Endodermal cell (in vitro differentiated cells): Measurements from ENCODE around the gene ZNF14. TPM values are rescaled to one million over a fixed set of nuclear protein-coding genes. Genes with fewer than 3 reads are reported as not detected.

Experiments used
- DNase-seq: peaks from one replicate; pipeline ENCODE4 v3.0.0-alpha.2; 2017
- H3K27ac ChIP-seq: 2 replicates; pipeline ENCODE4 v1.5.1; 2013; ENCODE audit warnings: mild to moderate bottlenecking, low read depth, low read length, moderate library complexity
- H3K27me3 ChIP-seq: 2 replicates; pipeline ENCODE4 v1.6.1; 2013; ENCODE audit warnings: mild to moderate bottlenecking, low read length, moderate library complexity; ENCODE audit not compliant: insufficient read depth, control insufficient read depth, poor library complexity, severe bottlenecking
- H3K36me3 ChIP-seq: 2 replicates; pipeline ENCODE4 v1.7.0; 2013; ENCODE audit warnings: mild to moderate bottlenecking, low read length, moderate library complexity; ENCODE audit not compliant: control insufficient read depth, insufficient read depth
- H3K4me1 ChIP-seq: one replicate; pipeline ENCODE4 v1.7.0; 2013; ENCODE audit warnings: low read length; ENCODE audit not compliant: control insufficient read depth, insufficient read depth
- H3K4me3 ChIP-seq: 2 replicates; pipeline ENCODE4 v1.5.1; 2013; ENCODE audit warnings: mild to moderate bottlenecking, low read length, moderate library complexity
- H3K9ac ChIP-seq: 2 replicates; pipeline ENCODE4 v1.6.1; 2013; ENCODE audit warnings: mild to moderate bottlenecking, low read length, moderate library complexity; ENCODE audit not compliant: poor library complexity, severe bottlenecking; ENCODE audit errors: extremely low read depth
- H3K9me3 ChIP-seq: 2 replicates; pipeline ENCODE4 v1.6.1; 2013; ENCODE audit warnings: mild to moderate bottlenecking, low read length, moderate library complexity; ENCODE audit not compliant: control insufficient read depth
- H3K27ac Mint-ChIP-seq: 2 replicates; pipeline ENCODE4 v1.8.0; 2020; ENCODE audit warnings: mixed read lengths
- H3K27me3 Mint-ChIP-seq: 2 replicates; pipeline ENCODE4 v1.8.0; 2021; ENCODE audit warnings: mild to moderate bottlenecking, mixed read lengths; ENCODE audit not compliant: insufficient read depth
- H3K36me3 Mint-ChIP-seq: 2 replicates; pipeline ENCODE4 v1.8.0; 2020; ENCODE audit warnings: low read depth, mixed read lengths
- H3K4me1 Mint-ChIP-seq: 2 replicates; pipeline ENCODE4 v1.8.0; 2020; ENCODE audit warnings: mixed read lengths
- H3K4me3 Mint-ChIP-seq: 2 replicates; pipeline ENCODE4 v1.8.0; 2020; ENCODE audit warnings: mild to moderate bottlenecking, moderate library complexity, mixed read lengths
- H3K9me3 Mint-ChIP-seq: 2 replicates; pipeline ENCODE4 v1.8.0; 2020; ENCODE audit warnings: mild to moderate bottlenecking, mixed read lengths
- WGBS, 2 experiments: methylation state at CpG; one replicate each; pipeline versions ENCODE4 v1.1.5 to v1.1.7; 2013; ENCODE audit warnings: missing lambda C conversion rate in 2 of 2, mixed read lengths in 1 of 2; ENCODE audit not compliant: insufficient coverage in 1 of 2, insufficient read length in 1 of 2; 5-methylcytosine and 5-hydroxymethylcytosine counted together
- total RNA-seq, 2 donors: library from RNA; stranded (reverse); fragmentation: NEBNext Ultra II Directional in 1 of 2; extraction: Animal tissue kit (Norgen Biotek cat#: 25700) in 1 of 2; gene quantifications; 2 replicates in 1 of 2; 3 replicates in 1 of 2; pipeline ENCODE4 v1.2.1, GENCODE V29; 2021
- TF ChIP-seq, protein P1 (sequence below): fragments of 200-600 bp; sonication (generic); conservative IDR thresholded peaks from 2 replicates; pipeline ENCODE4 v1.5.0; 2021; ENCODE audit warnings: antibody characterized with exemption, mild to moderate bottlenecking

The ZNF14 gene
- total RNA-seq, 2 donors from 2014 or later, result 7.8 to 8.7 TPM

DNA sequence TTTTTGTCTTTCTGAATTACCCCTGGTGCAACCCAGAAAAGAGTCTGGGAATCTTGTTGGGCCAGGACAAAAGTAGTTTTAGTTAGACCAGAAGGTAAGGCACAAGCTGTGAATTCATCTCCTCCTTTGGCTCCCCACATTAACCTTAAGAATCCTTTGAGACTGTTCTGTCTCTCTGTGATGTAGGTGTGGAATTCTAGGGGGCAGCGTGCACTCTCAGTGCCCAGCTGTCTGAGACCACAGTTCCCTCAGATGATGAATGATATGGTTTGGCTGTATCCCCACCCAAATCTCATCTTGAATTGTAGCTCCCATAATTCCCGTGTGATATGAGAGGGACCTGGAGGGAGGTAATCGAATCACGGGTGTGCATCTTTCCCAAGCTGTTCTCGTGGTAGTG is 44.8 kb upstream of the ZNF14 start:
- Histone ChIP-seq H3K4me1 (peaks cover 4% of the 10 kb centered on the region), H3K36me3 (peaks cover 14% of the 10 kb centered on the region), H3K27me3 (no peaks in the 10 kb centered on the region), H3K27ac (no peak overlapping the region), H3K9ac (no peak overlapping the region), H3K9me3 (no peaks in the 10 kb centered on the region), H3K4me3 (peak overlapping the region; percentile 91)
- TF ChIP-seq, protein P1, sequence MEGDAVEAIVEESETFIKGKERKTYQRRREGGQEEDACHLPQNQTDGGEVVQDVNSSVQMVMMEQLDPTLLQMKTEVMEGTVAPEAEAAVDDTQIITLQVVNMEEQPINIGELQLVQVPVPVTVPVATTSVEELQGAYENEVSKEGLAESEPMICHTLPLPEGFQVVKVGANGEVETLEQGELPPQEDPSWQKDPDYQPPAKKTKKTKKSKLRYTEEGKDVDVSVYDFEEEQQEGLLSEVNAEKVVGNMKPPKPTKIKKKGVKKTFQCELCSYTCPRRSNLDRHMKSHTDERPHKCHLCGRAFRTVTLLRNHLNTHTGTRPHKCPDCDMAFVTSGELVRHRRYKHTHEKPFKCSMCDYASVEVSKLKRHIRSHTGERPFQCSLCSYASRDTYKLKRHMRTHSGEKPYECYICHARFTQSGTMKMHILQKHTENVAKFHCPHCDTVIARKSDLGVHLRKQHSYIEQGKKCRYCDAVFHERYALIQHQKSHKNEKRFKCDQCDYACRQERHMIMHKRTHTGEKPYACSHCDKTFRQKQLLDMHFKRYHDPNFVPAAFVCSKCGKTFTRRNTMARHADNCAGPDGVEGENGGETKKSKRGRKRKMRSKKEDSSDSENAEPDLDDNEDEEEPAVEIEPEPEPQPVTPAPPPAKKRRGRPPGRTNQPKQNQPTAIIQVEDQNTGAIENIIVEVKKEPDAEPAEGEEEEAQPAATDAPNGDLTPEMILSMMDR, result peak; percentile 17
- Mint-ChIP-seq H3K4me1 (peaks cover 24% of the 10 kb centered on the region), H3K9me3 (peaks cover 11% of the 10 kb centered on the region), H3K27ac (peak overlapping the region; percentile 0), H3K36me3 (peaks cover 42% of the 10 kb centered on the region), H3K27me3 (no peaks in the 10 kb centered on the region), H3K4me3 (peak overlapping the region; percentile 95)
- DNase-seq, result no peak
- WGBS, 2 experiments, result 93 to 95% methylated on average over 3 to 5 of the region's 5 CpGs

DNA sequence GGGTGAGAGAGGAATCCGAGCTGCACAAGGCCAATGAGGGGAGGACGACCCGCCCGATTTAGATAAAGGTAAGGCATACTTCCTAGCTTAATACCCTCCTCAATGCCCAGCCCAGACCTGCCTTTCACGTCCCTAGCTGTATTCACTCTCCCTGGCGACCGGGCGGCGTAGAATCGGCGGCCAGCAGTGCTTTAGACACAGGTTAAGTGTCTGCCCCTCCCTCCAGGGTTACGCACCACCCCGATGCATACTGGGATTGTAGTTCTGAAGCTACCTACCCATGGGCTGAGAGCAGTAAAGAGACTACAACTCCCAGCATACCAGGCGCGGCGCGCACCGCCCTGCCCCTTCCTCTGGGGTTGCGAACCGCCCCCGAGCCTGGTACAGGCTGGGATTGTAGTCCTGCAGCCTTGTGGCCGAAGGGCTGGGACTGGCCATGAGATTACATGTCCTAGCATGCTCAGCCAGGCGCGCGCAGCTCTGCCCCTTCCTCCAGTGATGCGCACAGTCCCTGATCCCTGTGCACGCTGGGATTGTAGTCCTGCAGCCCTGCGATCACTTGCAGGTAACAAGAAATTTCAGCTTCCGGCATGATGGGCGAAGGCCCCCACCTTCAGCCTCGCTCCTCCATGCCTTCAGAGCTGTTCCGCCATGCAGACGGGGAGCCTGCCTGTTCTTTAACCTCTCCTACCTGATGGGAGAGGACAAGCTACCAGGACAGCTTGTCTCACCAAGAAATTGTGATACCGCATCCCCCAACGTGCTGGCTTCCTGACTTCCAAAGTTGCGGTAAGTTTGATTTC is 43.5 kb upstream of the ZNF14 start:
- peaks cover 14% of the 10 kb centered on the region for H3K9me3 Mint-ChIP-seq
- no peak overlapping the region for H3K27ac ChIP-seq

DNA sequence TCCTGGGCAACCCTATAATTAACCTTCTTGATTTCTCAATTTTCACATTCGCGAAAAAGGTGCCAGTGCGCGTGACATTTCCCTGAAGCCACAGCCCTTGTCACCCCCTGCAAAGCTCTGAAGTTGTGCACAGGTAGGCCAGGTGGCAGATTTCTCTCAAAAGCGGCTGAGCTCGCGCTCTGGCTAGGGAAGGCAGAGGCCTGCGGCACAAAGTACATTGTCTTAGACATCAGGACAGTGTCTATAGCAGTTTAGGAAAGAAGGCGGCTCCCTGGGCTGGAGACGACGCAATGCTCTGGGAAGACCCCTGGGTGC is 42.9 kb upstream of the ZNF14 start:
- H3K4me1 ChIP-seq, result peaks cover 4% of the 10 kb centered on the region
- DNase-seq, result no peak
- H3K36me3 ChIP-seq, result peaks cover 14% of the 10 kb centered on the region
- no peak overlapping the region for H3K27ac ChIP-seq
- Mint-ChIP-seq H3K9me3 (peaks cover 16% of the 10 kb centered on the region), H3K27me3 (no peaks in the 10 kb centered on the region), H3K27ac (peak overlapping the region; percentile 98), H3K4me3 (peak overlapping the region; percentile 95), H3K4me1 (peaks cover 24% of the 10 kb centered on the region), H3K36me3 (peaks cover 28% of the 10 kb centered on the region)
- peak overlapping the region; percentile 91 for H3K4me3 ChIP-seq
- TF ChIP-seq, protein P1, result no peak
- peaks cover 4% of the 10 kb centered on the region for H3K9me3 ChIP-seq
- H3K27me3 ChIP-seq, result no peaks in the 10 kb centered on the region
- WGBS, 2 experiments, result 9 to 13% methylated on average over 10 to 11 of the region's 11 CpGs
- peak overlapping the region; percentile 62 for H3K9ac ChIP-seq

More for the DNA sequence above, 43.5 kb upstream of the ZNF14 start:
- Histone ChIP-seq H3K27me3 (no peaks in the 10 kb centered on the region), H3K36me3 (peaks cover 14% of the 10 kb centered on the region), H3K9ac (peak overlapping the region; percentile 62), H3K4me3 (peak overlapping the region; percentile 91), H3K9me3 (peaks cover under 1% of the 10 kb centered on the region), H3K4me1 (peaks cover 4% of the 10 kb centered on the region)
- H3K36me3 Mint-ChIP-seq, result peaks cover 30% of the 10 kb centered on the region
- WGBS, 2 experiments, result 0% methylated on average over 22 to 36 of the region's 36 CpGs
- peak; percentile 99 for DNase-seq
- H3K27me3 Mint-ChIP-seq, result no peaks in the 10 kb centered on the region
- peaks cover 24% of the 10 kb centered on the region for H3K4me1 Mint-ChIP-seq
- peak overlapping the region; percentile 98 for H3K27ac Mint-ChIP-seq
- peak overlapping the region; percentile 95 for H3K4me3 Mint-ChIP-seq
- TF ChIP-seq, protein P1, result peak; percentile 14
